Hepatocyte (in vitro differentiated cells): ENCODE results near the gene ANKS4B. TPM values are rescaled to one million over a fixed set of nuclear protein-coding genes. Genes with fewer than 3 reads are reported as not detected.
A peak's percentile ranks its signal among the peaks of the same experiment; 100 is the strongest.

ENCODE experiments used
- DNase-seq: peaks from one replicate; pipeline ENCODE4 v3.0.0-alpha.2; 2016; ENCODE audit warnings: low spot score
- H2AFZ ChIP-seq: fragments of 200-600 bp; sonication (generic); 2 replicates; pipeline ENCODE4 v1.6.0; 2016; ENCODE audit warnings: antibody characterized with exemption, mild to moderate bottlenecking
- H3K27ac ChIP-seq: fragments of 200-600 bp; sonication (generic); 2 replicates; pipeline ENCODE4 v1.5.1; 2016; ENCODE audit warnings: mild to moderate bottlenecking
- H3K27me3 ChIP-seq: fragments of 200-600 bp; sonication (generic); 2 replicates; pipeline ENCODE4 v1.6.1; 2016
- H3K36me3 ChIP-seq: fragments of 200-600 bp; sonication (generic); replicated peaks from 2 replicates; pipeline ENCODE4 v1.5.1; 2016; ENCODE audit warnings: low read depth; ENCODE audit not compliant: insufficient read depth
- H3K4me1 ChIP-seq: fragments of 200-600 bp; sonication (generic); 2 replicates; pipeline ENCODE4 v1.5.1; 2016; ENCODE audit warnings: mild to moderate bottlenecking, moderate library complexity; ENCODE audit not compliant: insufficient read depth
- H3K4me2 ChIP-seq: fragments of 200-600 bp; sonication (generic); 2 replicates; pipeline ENCODE4 v1.6.0; 2016
- H3K4me3 ChIP-seq: fragments of 200-600 bp; sonication (generic); 2 replicates; pipeline ENCODE4 v1.5.1; 2016; ENCODE audit warnings: mild to moderate bottlenecking
- H3K79me2 ChIP-seq: fragments of 200-600 bp; sonication (generic); 2 replicates; pipeline ENCODE4 v1.6.0; 2017; ENCODE audit warnings: mild to moderate bottlenecking
- H3K9me2 ChIP-seq: fragments of 200-600 bp; sonication (generic); replicated peaks from 2 replicates; pipeline ENCODE4 v1.6.0; 2017; ENCODE audit warnings: mild to moderate bottlenecking; ENCODE audit not compliant: insufficient read depth
- H3K9me3 ChIP-seq: fragments of 200-600 bp; sonication (generic); 2 replicates; pipeline ENCODE4 v1.5.1; 2016; ENCODE audit warnings: low read depth, mild to moderate bottlenecking
- H4K20me1 ChIP-seq: fragments of 200-600 bp; sonication (generic); 2 replicates; pipeline ENCODE4 v1.6.0; 2016; ENCODE audit warnings: mild to moderate bottlenecking; ENCODE audit not compliant: insufficient read depth, poor library complexity, severe bottlenecking
- EZH2 ChIP-seq: fragments of 200-600 bp; sonication (generic); IDR thresholded peaks from 2 replicates; pipeline ENCODE4 v1.6.1; 2016; ENCODE audit warnings: antibody characterized with exemption, mild to moderate bottlenecking, borderline replicate concordance
- EZH2phosphoT487 ChIP-seq: fragments of 200-600 bp; sonication (generic); IDR thresholded peaks from one replicate; pipeline ENCODE4 v1.6.1; 2018; ENCODE audit warnings: antibody characterized with exemption, mild to moderate bottlenecking, low read depth, moderate library complexity; ENCODE audit not compliant: unreplicated experiment, severe bottlenecking
- WGBS: methylation state at CpG from one replicate; pipeline ENCODE4 v1.1.6; 2016; ENCODE audit warnings: low lambda C conversion rate; ENCODE audit errors: missing lambda C conversion rate; 5-methylcytosine and 5-hydroxymethylcytosine counted together
- polyA plus RNA-seq: library from polyadenylated mRNA; unstranded; fragments of >200 nt; fragmentation: Nextera tagmentation; extraction: Ambion mirVana; gene quantifications from 2 replicates; pipeline ENCODE4 v1.2.1, GENCODE V29; 2016
- total RNA-seq: library from RNA; depleted of rRNA; stranded (reverse); fragments of >200 nt; gene quantifications from 2 replicates; pipeline ENCODE4 v1.2.3, GENCODE V29; 2014
- TF ChIP-seq, protein P1 (sequence below): fragments of 200-600 bp; sonication (generic); IDR thresholded peaks from 2 replicates; pipeline ENCODE4 v1.5.1; 2016; ENCODE audit warnings: antibody characterized with exemption, mild to moderate bottlenecking; ENCODE audit not compliant: poor library complexity

Gene ANKS4B
- total and polyA plus RNA-seq, 2 experiments from 2014 or later: 7.9 to 20.9 TPM

DNA sequence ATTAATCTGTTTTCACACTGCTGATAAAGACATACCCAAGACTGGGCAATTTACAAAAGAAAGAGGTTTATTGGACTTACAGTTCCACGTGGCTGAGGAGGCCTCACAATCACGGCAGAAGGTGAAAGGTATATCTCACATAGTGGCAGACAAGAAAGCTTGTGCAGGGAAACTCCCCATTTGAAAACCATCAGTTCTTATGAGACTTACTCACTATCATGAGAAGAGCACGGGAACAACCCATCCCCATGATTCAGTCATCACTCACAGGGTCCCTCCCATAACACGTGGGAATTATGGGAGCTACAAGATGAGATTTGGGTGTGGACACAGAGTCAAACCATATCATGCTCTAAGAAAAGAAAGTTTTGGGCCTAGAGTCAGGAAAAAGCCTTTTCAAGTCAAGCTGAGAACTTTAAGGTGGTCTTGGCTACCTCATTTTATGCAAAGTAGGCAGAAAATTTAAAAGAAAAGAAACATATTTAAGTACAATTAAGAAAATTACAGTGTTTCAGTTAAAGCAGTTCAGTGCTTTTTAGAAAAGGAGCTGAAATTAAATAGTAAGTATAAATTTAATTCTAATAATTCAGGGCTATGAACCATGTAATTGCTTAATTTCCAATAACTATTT, 69.5 kb downstream of the ANKS4B start:
- 20% methylated on average over 4 of the region's 4 CpGs for WGBS
- Histone ChIP-seq H3K4me2 (peak overlapping the region; percentile 87), H3K27ac (peak overlapping the region; percentile 68), H3K4me1 (no peaks in the 10 kb centered on the region), H2AFZ (no peak overlapping the region), H3K36me3 (no peaks in the 10 kb centered on the region), H3K4me3 (no peak overlapping the region), H4K20me1 (no peaks in the 10 kb centered on the region), H3K27me3 (no peaks in the 10 kb centered on the region), H3K79me2 (no peaks in the 10 kb centered on the region), H3K9me2 (no peaks in the 10 kb centered on the region), H3K9me3 (no peaks in the 10 kb centered on the region)
- DNase-seq: peak; percentile 60
- TF ChIP-seq, protein P1, sequence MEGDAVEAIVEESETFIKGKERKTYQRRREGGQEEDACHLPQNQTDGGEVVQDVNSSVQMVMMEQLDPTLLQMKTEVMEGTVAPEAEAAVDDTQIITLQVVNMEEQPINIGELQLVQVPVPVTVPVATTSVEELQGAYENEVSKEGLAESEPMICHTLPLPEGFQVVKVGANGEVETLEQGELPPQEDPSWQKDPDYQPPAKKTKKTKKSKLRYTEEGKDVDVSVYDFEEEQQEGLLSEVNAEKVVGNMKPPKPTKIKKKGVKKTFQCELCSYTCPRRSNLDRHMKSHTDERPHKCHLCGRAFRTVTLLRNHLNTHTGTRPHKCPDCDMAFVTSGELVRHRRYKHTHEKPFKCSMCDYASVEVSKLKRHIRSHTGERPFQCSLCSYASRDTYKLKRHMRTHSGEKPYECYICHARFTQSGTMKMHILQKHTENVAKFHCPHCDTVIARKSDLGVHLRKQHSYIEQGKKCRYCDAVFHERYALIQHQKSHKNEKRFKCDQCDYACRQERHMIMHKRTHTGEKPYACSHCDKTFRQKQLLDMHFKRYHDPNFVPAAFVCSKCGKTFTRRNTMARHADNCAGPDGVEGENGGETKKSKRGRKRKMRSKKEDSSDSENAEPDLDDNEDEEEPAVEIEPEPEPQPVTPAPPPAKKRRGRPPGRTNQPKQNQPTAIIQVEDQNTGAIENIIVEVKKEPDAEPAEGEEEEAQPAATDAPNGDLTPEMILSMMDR: no peak
- TF ChIP-seq EZH2phosphoT487 (no peak), EZH2 (no peak)

Other genes starting within 250 kb of the ANKS4B start
- 0.12 and 0.37 TPM in 2 replicates for gene DNAH3, start 82.9 kb upstream of the ANKS4B start, total RNA-seq
- gene DNAH3, start 82.9 kb upstream of the ANKS4B start, polyA plus RNA-seq: 0.02 and 0.33 TPM in 2 replicates
- 32.4 and 37.4 TPM in 2 replicates for gene LDAF1, start 75.0 kb upstream of the ANKS4B start, total RNA-seq
- 10.2 and 16.0 TPM in 2 replicates for gene LDAF1, start 75.0 kb upstream of the ANKS4B start, polyA plus RNA-seq
- 0.20 TPM in 1 of 2 replicates, not detected in the other for gene ZP2, start 22.1 kb upstream of the ANKS4B start, total RNA-seq
- gene ZP2, start 22.1 kb upstream of the ANKS4B start, polyA plus RNA-seq: not detected in 2 replicates
- gene CRYM, start 44.6 kb downstream of the ANKS4B start, total RNA-seq: 4.9 and 5.7 TPM in 2 replicates
- gene CRYM, start 44.6 kb downstream of the ANKS4B start, polyA plus RNA-seq: 6.1 and 6.3 TPM in 2 replicates